Thoracic aorta (tissue), 2 donors: ENCODE results near the gene SEC14L5. TPM values are rescaled to one million over a fixed set of nuclear protein-coding genes. Genes with fewer than 3 reads are reported as not detected.

Experiments used
- ATAC-seq: fragments of 150-250 bp; one replicate; pipeline ENCODE4 v1.8.0; 2017; ENCODE audit warnings: low read depth; ENCODE audit not compliant: insufficient number of reproducible peaks, low FRiP score
- DNase-seq: peaks from one replicate; pipeline ENCODE4 v3.0.0-alpha.2; 2020; ENCODE audit warnings: low spot score
- H3K27ac ChIP-seq, 2 donors: fragments of 200-600 bp; sonication (generic); 1 replicate in 1 of 2; 2 replicates in 1 of 2; pipeline ENCODE4 v1.5.1; 2016; ENCODE audit warnings: mild to moderate bottlenecking in 2 of 2, moderate library complexity in 2 of 2
- H3K27me3 ChIP-seq: fragments of 200-600 bp; sonication (generic); replicated peaks from 2 replicates; pipeline ENCODE4 v1.6.0; 2016; ENCODE audit warnings: mild to moderate bottlenecking; ENCODE audit not compliant: insufficient read depth
- H3K36me3 ChIP-seq: fragments of 200-600 bp; sonication (generic); one replicate; pipeline ENCODE4 v1.5.1; 2016
- H3K4me1 ChIP-seq, 2 donors: fragments of 200-600 bp; sonication (generic); 1 replicate in 1 of 2; 2 replicates in 1 of 2; pipeline versions ENCODE4 v1.5.1 to v1.6.0; 2016; ENCODE audit warnings: low read depth in 2 of 2, mild to moderate bottlenecking in 1 of 2; ENCODE audit not compliant: control insufficient read depth in 1 of 2
- H3K4me3 ChIP-seq: fragments of 200-600 bp; sonication (generic); 2 replicates; pipeline ENCODE4 v1.5.1; 2016; ENCODE audit warnings: mild to moderate bottlenecking
- H3K9me3 ChIP-seq: fragments of 200-600 bp; sonication (generic); 2 replicates; pipeline ENCODE4 v1.5.1; 2016
- CTCF ChIP-seq: fragments of 200-600 bp; sonication (generic); IDR thresholded peaks from one replicate; pipeline ENCODE4 v1.5.1; 2019; ENCODE audit warnings: antibody characterized with exemption
- total RNA-seq, 2 donors: library from RNA; depleted of rRNA; stranded (reverse); fragments of >200 nt; gene quantifications; one replicate each; pipeline versions ENCODE4 v1.1.0 to v1.2.3, GENCODE V29; 2016

The SEC14L5 gene
- total RNA-seq, 2 donors from 2014 or later = 0.92 to 4.6 TPM

GRCh38 chr16:5015351-5015750 lies 57.2 kb downstream of the SEC14L5 start:
- Histone ChIP-seq H3K27me3 (no peaks in the 10 kb centered on the region), H3K36me3 (no peaks in the 10 kb centered on the region), H3K4me3 (no peak overlapping the region), H3K4me1 (no peaks in the 10 kb centered on the region), H3K9me3 (no peaks in the 10 kb centered on the region), H3K27ac (no peak overlapping the region)
- TF ChIP-seq CTCF = no peak
- ATAC-seq (no peak), DNase-seq (no peak)

- H3K4me1 ChIP-seq = no peaks in the 10 kb centered on the region
- H3K27me3 ChIP-seq = no peaks in the 10 kb centered on the region
- no peak for DNase-seq
- no peaks in the 10 kb centered on the region for H3K36me3 ChIP-seq
- H3K27ac ChIP-seq = no peak overlapping the region
- no peak for TF ChIP-seq CTCF
- no peaks in the 10 kb centered on the region for H3K9me3 ChIP-seq
- no peak overlapping the region for H3K4me3 ChIP-seq
- no peak for ATAC-seq
Measured at GRCh38 chr16:5015887-5016286, 57.8 kb downstream of the SEC14L5 start.

- Histone ChIP-seq H3K27ac (no peak overlapping the region), H3K9me3 (no peaks in the 10 kb centered on the region), H3K4me3 (no peak overlapping the region), H3K4me1 (no peaks in the 10 kb centered on the region), H3K27me3 (no peaks in the 10 kb centered on the region), H3K36me3 (no peaks in the 10 kb centered on the region)
- TF ChIP-seq CTCF = no peak
- ATAC-seq = no peak
- no peak for DNase-seq
Measured at GRCh38 chr16:5016967-5017677, 59.0 kb downstream of the SEC14L5 start.

- Histone ChIP-seq H3K36me3 (no peaks in the 10 kb centered on the region), H3K4me3 (no peak overlapping the region), H3K4me1 (no peaks in the 10 kb centered on the region), H3K27me3 (no peaks in the 10 kb centered on the region), H3K9me3 (no peaks in the 10 kb centered on the region), H3K27ac (no peak overlapping the region)
- ATAC-seq (no peak), DNase-seq (no peak)
- TF ChIP-seq CTCF = no peak
Measured at GRCh38 chr16:5017678-5017969, 59.5 kb downstream of the SEC14L5 start.

GRCh38 chr16:5018793-5019192 lies 60.7 kb downstream of the SEC14L5 start:
- TF ChIP-seq CTCF = no peak
- Histone ChIP-seq H3K36me3 (no peaks in the 10 kb centered on the region), H3K4me1 (no peaks in the 10 kb centered on the region), H3K27ac (no peak overlapping the region), H3K4me3 (no peak overlapping the region), H3K27me3 (no peaks in the 10 kb centered on the region), H3K9me3 (no peaks in the 10 kb centered on the region)
- ATAC-seq (no peak), DNase-seq (no peak)
